WTC11 (cell line): Measurements from ENCODE around the gene DNPH1. TPM values are rescaled to one million over a fixed set of nuclear protein-coding genes. Genes with fewer than 3 reads are reported as not detected.

Experiments used
- ATAC-seq: fragments of 200-7000 bp; cut with Tn5 transposase; 2 replicates; pipeline ENCODE4 v1.10.0; 2021; ENCODE audit warnings: mild to moderate bottlenecking, moderate library complexity
- CTCF ChIA-PET: fragments of 300-600 bp; sonication (Branson Sonifier 250); formaldehyde crosslinking; loops from one replicate; lab custom pipeline; 2021; ENCODE audit warnings: antibody characterized with exemption; lab: Charles Lee
- POLR2A ChIA-PET: fragments of 350-600 bp; sonication (Branson Sonifier 250); formaldehyde crosslinking; loops from one replicate; lab custom pipeline; 2021; ENCODE audit warnings: antibody characterized with exemption; lab: Charles Lee
- DNase-seq: peaks from one replicate; pipeline ENCODE4 v3.0.0; 2021; ENCODE audit warnings: low spot score
- H3K27ac Mint-ChIP-seq: 2 replicates; pipeline ENCODE4 v1.8.0; 2021; ENCODE audit warnings: mixed read lengths
- H3K27me3 Mint-ChIP-seq: 2 replicates; pipeline ENCODE4 v1.8.0; 2021; ENCODE audit warnings: low read depth, mild to moderate bottlenecking, moderate library complexity, mixed read lengths
- H3K36me3 Mint-ChIP-seq: 2 replicates; pipeline ENCODE4 v1.8.0; 2021; ENCODE audit warnings: mixed read lengths
- H3K4me1 Mint-ChIP-seq: 2 replicates; pipeline ENCODE4 v1.8.0; 2022; ENCODE audit warnings: mixed read lengths
- H3K4me3 Mint-ChIP-seq: 2 replicates; pipeline ENCODE4 v1.8.0; 2021; ENCODE audit warnings: mild to moderate bottlenecking, moderate library complexity, mixed read lengths
- H3K9me3 Mint-ChIP-seq: 2 replicates; pipeline ENCODE4 v1.8.0; 2021; ENCODE audit warnings: mixed read lengths
- ATF2 ChIP-seq: sonication (generic); formaldehyde crosslinking; IDR thresholded peaks from 2 replicates; pipeline ENCODE4 v1.8.1; 2022; ENCODE audit warnings: low read depth, missing genetic modification reagents, borderline replicate concordance
- CBFB ChIP-seq: sonication (generic); formaldehyde crosslinking; IDR thresholded peaks from 2 replicates; pipeline ENCODE4 v1.8.1; 2022; ENCODE audit warnings: mild to moderate bottlenecking, low read depth, missing genetic modification reagents
- CREB1 ChIP-seq: sonication (generic); formaldehyde crosslinking; IDR thresholded peaks from 2 replicates; pipeline ENCODE4 v1.8.0; 2023; ENCODE audit warnings: mild to moderate bottlenecking, missing genetic modification reagents
- FOXP1 ChIP-seq: sonication (generic); formaldehyde crosslinking; IDR thresholded peaks from 2 replicates; pipeline ENCODE4 v1.8.0; 2022; ENCODE audit warnings: missing genetic modification reagents, mild to moderate bottlenecking, moderate library complexity, borderline replicate concordance
- GTF2I ChIP-seq: fragments of 250-450 bp; sonication (Bioruptor Pico); conservative IDR thresholded peaks from 2 replicates; pipeline ENCODE4 v1.4.0; 2021; ENCODE audit warnings: mild to moderate bottlenecking
- HMGA2 ChIP-seq: fragments of 250-450 bp; sonication (Bioruptor Pico); IDR thresholded peaks from 2 replicates; pipeline ENCODE4 v1.4.0; 2021; ENCODE audit warnings: mild to moderate bottlenecking, moderate library complexity
- IRF2 ChIP-seq: sonication (generic); formaldehyde crosslinking; IDR thresholded peaks from 2 replicates; pipeline ENCODE4 v1.8.0; 2022; ENCODE audit warnings: low read depth, missing genetic modification reagents, borderline replicate concordance
- KAT7 ChIP-seq: sonication (generic); formaldehyde crosslinking; IDR thresholded peaks from 2 replicates; pipeline ENCODE4 v1.8.1; 2023; ENCODE audit warnings: missing genetic modification reagents, mild to moderate bottlenecking, borderline replicate concordance
- NFE2L1 ChIP-seq: sonication (generic); formaldehyde crosslinking; IDR thresholded peaks from 2 replicates; pipeline ENCODE4 v1.8.1; 2023; ENCODE audit warnings: missing genetic modification reagents
- NFYB ChIP-seq: sonication (generic); formaldehyde crosslinking; conservative IDR thresholded peaks from 2 replicates; pipeline ENCODE4 v1.8.0; 2022; ENCODE audit warnings: low read depth, missing genetic modification reagents
- OVOL2 ChIP-seq: fragments of 250-450 bp; sonication (Bioruptor Pico); IDR thresholded peaks from 2 replicates; pipeline ENCODE4 v1.9.0; 2021; ENCODE audit warnings: mild to moderate bottlenecking, borderline replicate concordance
- PRRX2 ChIP-seq: fragments of 250-450 bp; sonication (Bioruptor Pico); IDR thresholded peaks from 2 replicates; pipeline ENCODE4 v1.8.0; 2021; ENCODE audit warnings: mild to moderate bottlenecking
- RORB ChIP-seq: fragments of 250-450 bp; sonication (Bioruptor Pico); IDR thresholded peaks from 2 replicates; pipeline ENCODE4 v1.9.0; 2021; ENCODE audit warnings: mild to moderate bottlenecking
- ZNF138 ChIP-seq: sonication (generic); formaldehyde crosslinking; conservative IDR thresholded peaks from 2 replicates; pipeline ENCODE4 v1.8.1; 2022; ENCODE audit warnings: mild to moderate bottlenecking, moderate library complexity, missing genetic modification reagents
- ZNF425 ChIP-seq: fragments of 250-450 bp; sonication (Bioruptor Pico); conservative IDR thresholded peaks from 2 replicates; pipeline ENCODE4 v1.9.0; 2021; ENCODE audit warnings: mild to moderate bottlenecking
- ZNF671 ChIP-seq: fragments of 250-450 bp; sonication (Bioruptor Pico); IDR thresholded peaks from 2 replicates; pipeline ENCODE4 v1.8.0; 2021; ENCODE audit warnings: mild to moderate bottlenecking
- total RNA-seq: library from RNA; stranded (reverse); gene quantifications from 3 replicates; pipeline ENCODE4 v1.2.3, GENCODE V29; 2021
- TF ChIP-seq, protein P1 (sequence below): sonication (generic); formaldehyde crosslinking; IDR thresholded peaks from 2 replicates; pipeline ENCODE4 v1.8.1; 2023; ENCODE audit warnings: mild to moderate bottlenecking, missing genetic modification reagents
- TF ChIP-seq, protein P2 (sequence below): sonication (generic); formaldehyde crosslinking; IDR thresholded peaks from 2 replicates; pipeline ENCODE4 v1.8.0; 2023; ENCODE audit warnings: missing genetic modification reagents, mild to moderate bottlenecking, borderline replicate concordance

The DNPH1 gene
- total RNA-seq, 1 experiment from 2014 or later = 48.4 TPM

DNA sequence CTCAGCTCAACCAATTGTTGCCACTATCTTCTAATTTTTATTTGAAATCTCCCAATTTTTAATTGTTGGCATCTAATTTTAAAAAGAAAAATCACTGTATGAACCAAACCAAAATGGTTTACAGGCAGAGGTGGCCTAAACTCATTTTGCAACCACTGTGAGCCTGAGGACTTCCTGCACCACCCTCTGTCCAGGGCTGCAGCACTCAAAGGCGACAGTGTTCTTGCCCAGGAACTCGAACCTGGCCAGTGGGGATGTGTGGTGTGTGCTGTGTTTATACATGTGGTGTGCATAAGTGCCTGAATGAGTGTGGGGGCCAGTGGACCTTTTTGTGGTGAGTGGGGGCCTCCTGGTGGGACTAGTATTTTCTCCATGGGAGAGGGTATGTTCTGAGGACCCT, 44.4 kb upstream of the DNPH1 start:
- peaks cover 44% of the 10 kb centered on the region for H3K4me1 Mint-ChIP-seq
- peak overlapping the region; percentile 84; the same call in 1 of the 2 replicates for H3K4me3 Mint-ChIP-seq
- DNase-seq (no peak), ATAC-seq (no peak)
- no peaks in the 10 kb centered on the region for H3K9me3 Mint-ChIP-seq
- ChIA-PET CTCF (interaction anchor here (1.4 kb wide), 1 partner anchor 10 kb away, joined by 5 read pairs; no protein-coding TSS in a partner anchor), POLR2A (interaction anchor here (0.8 kb wide), 1 partner anchor 35 kb away, joined by 4 read pairs; the partner anchor contains the start of gene CRIP3)
- H3K27me3 Mint-ChIP-seq = peaks cover 86% of the 10 kb centered on the region
- no peak overlapping the region for H3K27ac Mint-ChIP-seq
- no peaks in the 10 kb centered on the region for H3K36me3 Mint-ChIP-seq
- TF ChIP-seq ATF2 (no peak), ZNF425 (CRISPR knock-in tag) (no peak), OVOL2 (CRISPR knock-in tag) (no peak), KAT7 (CRISPR knock-in tag) (no peak), CREB1 (CRISPR knock-in tag) (no peak), HMGA2 (CRISPR knock-in tag) (no peak), NFYB (CRISPR knock-in tag) (no peak), PRRX2 (CRISPR knock-in tag) (no peak), ZNF671 (CRISPR knock-in tag) (no peak), NFE2L1 (no peak), ZNF138 (CRISPR knock-in tag) (no peak), CBFB (CRISPR knock-in tag) (no peak), FOXP1 (CRISPR knock-in tag) (no peak), IRF2 (CRISPR knock-in tag) (no peak), RORB (CRISPR knock-in tag) (no peak), GTF2I (CRISPR knock-in tag) (no peak)
- TF ChIP-seq, protein P1, sequence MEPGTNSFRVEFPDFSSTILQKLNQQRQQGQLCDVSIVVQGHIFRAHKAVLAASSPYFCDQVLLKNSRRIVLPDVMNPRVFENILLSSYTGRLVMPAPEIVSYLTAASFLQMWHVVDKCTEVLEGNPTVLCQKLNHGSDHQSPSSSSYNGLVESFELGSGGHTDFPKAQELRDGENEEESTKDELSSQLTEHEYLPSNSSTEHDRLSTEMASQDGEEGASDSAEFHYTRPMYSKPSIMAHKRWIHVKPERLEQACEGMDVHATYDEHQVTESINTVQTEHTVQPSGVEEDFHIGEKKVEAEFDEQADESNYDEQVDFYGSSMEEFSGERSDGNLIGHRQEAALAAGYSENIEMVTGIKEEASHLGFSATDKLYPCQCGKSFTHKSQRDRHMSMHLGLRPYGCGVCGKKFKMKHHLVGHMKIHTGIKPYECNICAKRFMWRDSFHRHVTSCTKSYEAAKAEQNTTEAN = no peak
- TF ChIP-seq, protein P2, sequence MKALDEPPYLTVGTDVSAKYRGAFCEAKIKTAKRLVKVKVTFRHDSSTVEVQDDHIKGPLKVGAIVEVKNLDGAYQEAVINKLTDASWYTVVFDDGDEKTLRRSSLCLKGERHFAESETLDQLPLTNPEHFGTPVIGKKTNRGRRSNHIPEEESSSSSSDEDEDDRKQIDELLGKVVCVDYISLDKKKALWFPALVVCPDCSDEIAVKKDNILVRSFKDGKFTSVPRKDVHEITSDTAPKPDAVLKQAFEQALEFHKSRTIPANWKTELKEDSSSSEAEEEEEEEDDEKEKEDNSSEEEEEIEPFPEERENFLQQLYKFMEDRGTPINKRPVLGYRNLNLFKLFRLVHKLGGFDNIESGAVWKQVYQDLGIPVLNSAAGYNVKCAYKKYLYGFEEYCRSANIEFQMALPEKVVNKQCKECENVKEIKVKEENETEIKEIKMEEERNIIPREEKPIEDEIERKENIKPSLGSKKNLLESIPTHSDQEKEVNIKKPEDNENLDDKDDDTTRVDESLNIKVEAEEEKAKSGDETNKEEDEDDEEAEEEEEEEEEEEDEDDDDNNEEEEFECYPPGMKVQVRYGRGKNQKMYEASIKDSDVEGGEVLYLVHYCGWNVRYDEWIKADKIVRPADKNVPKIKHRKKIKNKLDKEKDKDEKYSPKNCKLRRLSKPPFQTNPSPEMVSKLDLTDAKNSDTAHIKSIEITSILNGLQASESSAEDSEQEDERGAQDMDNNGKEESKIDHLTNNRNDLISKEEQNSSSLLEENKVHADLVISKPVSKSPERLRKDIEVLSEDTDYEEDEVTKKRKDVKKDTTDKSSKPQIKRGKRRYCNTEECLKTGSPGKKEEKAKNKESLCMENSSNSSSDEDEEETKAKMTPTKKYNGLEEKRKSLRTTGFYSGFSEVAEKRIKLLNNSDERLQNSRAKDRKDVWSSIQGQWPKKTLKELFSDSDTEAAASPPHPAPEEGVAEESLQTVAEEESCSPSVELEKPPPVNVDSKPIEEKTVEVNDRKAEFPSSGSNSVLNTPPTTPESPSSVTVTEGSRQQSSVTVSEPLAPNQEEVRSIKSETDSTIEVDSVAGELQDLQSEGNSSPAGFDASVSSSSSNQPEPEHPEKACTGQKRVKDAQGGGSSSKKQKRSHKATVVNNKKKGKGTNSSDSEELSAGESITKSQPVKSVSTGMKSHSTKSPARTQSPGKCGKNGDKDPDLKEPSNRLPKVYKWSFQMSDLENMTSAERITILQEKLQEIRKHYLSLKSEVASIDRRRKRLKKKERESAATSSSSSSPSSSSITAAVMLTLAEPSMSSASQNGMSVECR (CRISPR knock-in tag) = no peak
